ENCODE data around the gene C6orf136.

- TF ChIP-seq CTCF (conservative IDR thresholded peaks at IDR 0.05 in 1 of 2, IDR thresholded peaks at IDR 0.05 in 1 of 2; ENCODE audit: extremely low read depth in 1 of 2, insufficient read depth in 1 of 2, low read depth in 1 of 2, low read length in 2 of 2), result peak; percentile 78 to 97
- TF ChIP-seq EZH2 (IDR thresholded peaks at IDR 0.05; ENCODE audit: borderline replicate concordance, low read length), result no peak
Observed at GRCh38 chr6:30672445-30673253, 25.7 kb downstream of the C6orf136 start, which contains the start of gene DHX16.
